ENCODE data around the gene ERF.

DNA sequence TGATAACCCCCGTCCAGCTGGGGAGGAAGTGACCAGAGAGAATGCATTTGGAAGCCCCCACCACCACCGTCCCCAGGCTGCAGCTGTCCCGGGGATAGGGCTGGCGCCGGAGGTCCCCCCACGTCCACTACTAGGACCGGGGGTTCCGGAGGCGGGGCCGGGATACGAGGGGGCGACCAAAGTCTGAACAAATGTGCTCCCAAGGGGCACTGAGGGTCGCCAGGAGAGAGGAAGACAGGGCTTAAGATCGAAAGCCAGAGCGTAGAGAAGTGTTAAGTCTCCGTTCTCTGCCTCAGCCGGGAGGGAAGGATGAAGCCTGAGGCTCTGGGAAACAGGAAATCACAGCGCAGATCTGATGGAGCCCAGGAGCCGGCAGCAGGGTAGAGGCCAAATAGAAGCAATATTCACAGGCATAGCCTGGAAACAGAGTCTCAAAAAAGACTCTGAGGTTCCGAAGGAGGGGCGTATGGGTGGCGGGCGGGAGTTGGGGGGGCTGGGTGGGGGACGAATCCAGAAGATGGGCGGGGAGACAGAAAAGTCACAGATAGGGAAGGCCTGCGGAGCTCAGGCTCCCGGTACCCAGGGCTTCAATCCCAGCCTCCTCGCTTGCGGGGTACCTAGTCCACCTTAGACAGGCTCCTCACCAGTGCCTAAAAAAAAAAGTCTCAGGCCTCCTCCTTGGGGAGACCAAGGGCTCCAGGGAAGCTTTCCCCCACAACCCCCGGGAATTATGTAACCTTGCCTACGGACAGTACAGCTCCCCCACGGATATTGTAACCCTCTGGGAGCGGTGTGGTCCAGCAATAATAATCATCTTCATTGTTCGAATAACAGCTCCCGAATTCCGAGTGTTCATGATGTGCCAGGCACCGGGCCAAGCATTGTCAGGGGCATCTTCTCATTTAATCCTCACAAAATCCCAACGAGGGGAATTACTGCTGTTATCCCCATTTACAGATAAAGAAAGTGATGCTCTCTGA lies 1.1 kb upstream of the ERF start:
- TF ChIP-seq, protein P1, sequence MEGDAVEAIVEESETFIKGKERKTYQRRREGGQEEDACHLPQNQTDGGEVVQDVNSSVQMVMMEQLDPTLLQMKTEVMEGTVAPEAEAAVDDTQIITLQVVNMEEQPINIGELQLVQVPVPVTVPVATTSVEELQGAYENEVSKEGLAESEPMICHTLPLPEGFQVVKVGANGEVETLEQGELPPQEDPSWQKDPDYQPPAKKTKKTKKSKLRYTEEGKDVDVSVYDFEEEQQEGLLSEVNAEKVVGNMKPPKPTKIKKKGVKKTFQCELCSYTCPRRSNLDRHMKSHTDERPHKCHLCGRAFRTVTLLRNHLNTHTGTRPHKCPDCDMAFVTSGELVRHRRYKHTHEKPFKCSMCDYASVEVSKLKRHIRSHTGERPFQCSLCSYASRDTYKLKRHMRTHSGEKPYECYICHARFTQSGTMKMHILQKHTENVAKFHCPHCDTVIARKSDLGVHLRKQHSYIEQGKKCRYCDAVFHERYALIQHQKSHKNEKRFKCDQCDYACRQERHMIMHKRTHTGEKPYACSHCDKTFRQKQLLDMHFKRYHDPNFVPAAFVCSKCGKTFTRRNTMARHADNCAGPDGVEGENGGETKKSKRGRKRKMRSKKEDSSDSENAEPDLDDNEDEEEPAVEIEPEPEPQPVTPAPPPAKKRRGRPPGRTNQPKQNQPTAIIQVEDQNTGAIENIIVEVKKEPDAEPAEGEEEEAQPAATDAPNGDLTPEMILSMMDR (conservative IDR thresholded peaks at IDR 0.05), result no peak
- TF ChIP-seq EZH2 (IDR thresholded peaks at IDR 0.05; ENCODE audit: low read depth), result no peak

All from PC-9 (cell line).